Effector CD4-positive, alpha-beta T cell (primary cell): Measurements from ENCODE around the gene CCDC85A. TPM values are rescaled to one million over a fixed set of nuclear protein-coding genes. Genes with fewer than 3 reads are reported as not detected.
"Not testable (repeated sequence)": the region's sequence is repeated elsewhere in the genome, so short reads cannot be mapped to it uniquely, and the experiment has no call there.

Source experiments
- DNase-seq: peaks from one replicate; pipeline ENCODE4 v3.0.0-alpha.2; 2020
- total RNA-seq: gene quantifications from one replicate; lab custom pipeline; 2026; lab: John Stamatoyannopoulos, UW

CCDC85A gene
- not detected for total RNA-seq

- DNase-seq, result peak; percentile 11
These were observed at the start of gene CCDC85A for GRCh38 chr2:56183643-56184499. TSS of gene CCDC85A (plus strand) at chr2:56183990. CDS start at chr2:56184625, 635 bp downstream.

GRCh38 chr2:56134861-56135260 lies 48.9 kb upstream of the CCDC85A start:
- no peak for DNase-seq

- DNase-seq, result not testable (repeated sequence)
These were observed 41.2 kb upstream of the CCDC85A start for GRCh38 chr2:56142497-56143061.

- no peak for DNase-seq
These were observed 35.9 kb upstream of the CCDC85A start for GRCh38 chr2:56147907-56148306.

- DNase-seq, result no peak
These were observed 35.0 kb upstream of the CCDC85A start for GRCh38 chr2:56148825-56149224.

GRCh38 chr2:56151841-56152240 lies 31.9 kb upstream of the CCDC85A start:
- no peak for DNase-seq

- no peak for DNase-seq
These were observed 28.6 kb upstream of the CCDC85A start for GRCh38 chr2:56155188-56155587.

GRCh38 chr2:56159875-56160274 lies 23.9 kb upstream of the CCDC85A start:
- not testable (repeated sequence) for DNase-seq

GRCh38 chr2:56167616-56168562 lies 15.9 kb upstream of the CCDC85A start:
- DNase-seq, result no peak

- DNase-seq, result no peak
These were observed 14.3 kb upstream of the CCDC85A start for GRCh38 chr2:56169521-56169920.

GRCh38 chr2:56170504-56170903 lies 13.3 kb upstream of the CCDC85A start:
- DNase-seq, result no peak

- DNase-seq, result no peak
These were observed 12.8 kb upstream of the CCDC85A start for GRCh38 chr2:56170988-56171387.

GRCh38 chr2:56175779-56176178 lies 8.0 kb upstream of the CCDC85A start:
- no peak for DNase-seq

- DNase-seq, result no peak
These were observed 6.2 kb upstream of the CCDC85A start for GRCh38 chr2:56177420-56178220.

- DNase-seq, result no peak
These were observed 3.9 kb upstream of the CCDC85A start for GRCh38 chr2:56179931-56180330.

- no peak for DNase-seq
These were observed 1.4 kb upstream of the CCDC85A start for GRCh38 chr2:56182420-56182819.

- no peak for DNase-seq
These were observed 766 bp downstream of the CCDC85A start for GRCh38 chr2:56184500-56185011.

GRCh38 chr2:56185101-56185581 lies 1.4 kb downstream of the CCDC85A start:
- no peak for DNase-seq

- no peak for DNase-seq
These were observed 1.8 kb downstream of the CCDC85A start for GRCh38 chr2:56185582-56186046.

GRCh38 chr2:56191617-56192016 lies 7.8 kb downstream of the CCDC85A start:
- no peak for DNase-seq

GRCh38 chr2:56192664-56193305 lies 9.0 kb downstream of the CCDC85A start:
- no peak for DNase-seq
